Ovary (tissue), 3 donors: Measurements from ENCODE around the gene SDC3.

ENCODE experiments used
- CTCF ChIP-seq, 3 donors: fragments of 450-650 bp in 2 of 3; fragments of 200-600 bp in 1 of 3; IDR thresholded peaks; one replicate each; pipeline versions ENCODE4 v1.5.1 to v1.8.0; 2016 to 2022; ENCODE audit warnings: antibody characterized with exemption in 3 of 3, mild to moderate bottlenecking in 1 of 3
- POLR2A ChIP-seq: fragments of 450-650 bp; IDR thresholded peaks from one replicate; pipeline ENCODE4 v1.6.1; 2017; ENCODE audit warnings: antibody characterized with exemption, mild to moderate bottlenecking, moderate library complexity
- donor health status: DM: no; HTN: no; CAD: no.

GRCh38 chr1:30905916-30906620 lies 2.5 kb downstream of the SDC3 start:
- TF ChIP-seq CTCF (IDR thresholded peaks at IDR 0.05) (no peak), POLR2A (no peak)
